ENCODE measurements around the gene NAPSA.

NAPSA gene

GRCh38 chr19:50402544-50403301 lies 37.3 kb upstream of the NAPSA start:
- Histone ChIP-seq H3K4me2 (no peak overlapping the region), H3K27ac (no peak overlapping the region), H3K36me3 (ENCODE audit: insufficient read depth) (no peaks in the 10 kb centered on the region; the same call in 1 of the 2 replicates), H4K20me1 (ENCODE audit: insufficient read depth) (no peaks in the 10 kb centered on the region), H3K9ac (no peak overlapping the region), H3K27me3 (ENCODE audit: insufficient read depth, low read depth) (no peaks in the 10 kb centered on the region), H2AFZ (ENCODE audit: low read depth) (no peak overlapping the region), H3K79me2 (ENCODE audit: insufficient read depth, low read depth) (no peaks in the 10 kb centered on the region), H3K4me3 (IDR thresholded peaks at IDR 0.05; ENCODE audit: insufficient read depth, low read depth, low read length) (no peak overlapping the region), H3K4me1 (ENCODE audit: low read depth, poor library complexity, severe bottlenecking) (no peaks in the 10 kb centered on the region)
- no peak for TF ChIP-seq CTCF (conservative IDR thresholded peaks at IDR 0.05; ENCODE audit: low read depth, low read length)

GRCh38 chr19:50401605-50402450 lies 36.4 kb upstream of the NAPSA start:
- Histone ChIP-seq H3K27ac (no peak overlapping the region), H3K36me3 (ENCODE audit: insufficient read depth) (no peaks in the 10 kb centered on the region; the same call in 1 of the 2 replicates), H3K4me3 (IDR thresholded peaks at IDR 0.05; ENCODE audit: insufficient read depth, low read depth, low read length) (no peak overlapping the region), H3K79me2 (ENCODE audit: insufficient read depth, low read depth) (no peaks in the 10 kb centered on the region; the same call in 1 of the 2 replicates), H3K4me2 (no peak overlapping the region), H3K27me3 (ENCODE audit: insufficient read depth, low read depth) (no peaks in the 10 kb centered on the region), H4K20me1 (ENCODE audit: insufficient read depth) (no peaks in the 10 kb centered on the region), H2AFZ (ENCODE audit: low read depth) (no peak overlapping the region), H3K4me1 (ENCODE audit: low read depth, poor library complexity, severe bottlenecking) (no peaks in the 10 kb centered on the region), H3K9ac (no peak overlapping the region)
- no peak for TF ChIP-seq CTCF (conservative IDR thresholded peaks at IDR 0.05; ENCODE audit: low read depth, low read length)

GRCh38 chr19:50399368-50399745 lies 33.9 kb upstream of the NAPSA start:
- no peaks in the 10 kb centered on the region; the same call in 1 of the 2 replicates for H3K79me2 ChIP-seq (ENCODE audit: insufficient read depth, low read depth)
- no peak for TF ChIP-seq CTCF (conservative IDR thresholded peaks at IDR 0.05; ENCODE audit: low read depth, low read length)

GRCh38 chr19:50398675-50399367 lies 33.4 kb upstream of the NAPSA start:
- H3K4me1 ChIP-seq (ENCODE audit: low read depth, poor library complexity, severe bottlenecking), result no peaks in the 10 kb centered on the region

More at GRCh38 chr19:50399368-50399745, 33.9 kb upstream of the NAPSA start:
- Histone ChIP-seq H3K27me3 (ENCODE audit: insufficient read depth, low read depth) (no peaks in the 10 kb centered on the region), H3K9ac (no peak overlapping the region), H3K4me1 (ENCODE audit: low read depth, poor library complexity, severe bottlenecking) (no peaks in the 10 kb centered on the region), H4K20me1 (ENCODE audit: insufficient read depth) (no peaks in the 10 kb centered on the region), H3K36me3 (ENCODE audit: insufficient read depth) (no peaks in the 10 kb centered on the region; the same call in 1 of the 2 replicates), H3K4me3 (IDR thresholded peaks at IDR 0.05; ENCODE audit: insufficient read depth, low read depth, low read length) (no peak overlapping the region), H2AFZ (ENCODE audit: low read depth) (no peak overlapping the region), H3K27ac (no peak overlapping the region), H3K4me2 (no peak overlapping the region)

More at GRCh38 chr19:50398675-50399367, 33.4 kb upstream of the NAPSA start:
- Histone ChIP-seq H3K4me3 (IDR thresholded peaks at IDR 0.05; ENCODE audit: insufficient read depth, low read depth, low read length) (no peak overlapping the region), H3K27ac (no peak overlapping the region), H3K27me3 (ENCODE audit: insufficient read depth, low read depth) (no peaks in the 10 kb centered on the region), H3K79me2 (ENCODE audit: insufficient read depth, low read depth) (peaks cover under 1% of the 10 kb centered on the region; the same call in 1 of the 2 replicates), H4K20me1 (ENCODE audit: insufficient read depth) (no peaks in the 10 kb centered on the region), H3K9ac (no peak overlapping the region), H3K4me2 (no peak overlapping the region), H3K36me3 (ENCODE audit: insufficient read depth) (no peaks in the 10 kb centered on the region; the same call in 1 of the 2 replicates), H2AFZ (ENCODE audit: low read depth) (no peak overlapping the region)
- no peak for TF ChIP-seq CTCF (conservative IDR thresholded peaks at IDR 0.05; ENCODE audit: low read depth, low read length)
